Measurements from ENCODE around the gene ASB8. TPM values are rescaled to one million over a fixed set of nuclear protein-coding genes. Genes with fewer than 3 reads are reported as not detected.

ASB8 gene
- total RNA-seq, 1 experiment from 2014 or later, result 42.7 TPM

Small RNA genes within 50 kb of the gene (small RNA-seq; reads per million reads assigned to genes)
- gene MIR6505, result 0.51 reads per million, percentile 10 among the genes with 10 or more reads in this experiment

Other genes with a start within 250 kb of the ASB8 start
- gene TMEM106C, start 193.9 kb downstream of the ASB8 start, total RNA-seq (2014; rRNA removed; shearing (Covaris generic); ENCODE audit: low replicate concordance), result 95.6 and 127 TPM in 2 replicates
- gene COL2A1, start 153.0 kb downstream of the ASB8 start, total RNA-seq (2014; rRNA removed; shearing (Covaris generic); ENCODE audit: low replicate concordance), result not detected in 2 replicates
- 20.1 and 44.5 TPM in 2 replicates for gene SENP1, start 51.4 kb downstream of the ASB8 start, total RNA-seq (2014; rRNA removed; shearing (Covaris generic); ENCODE audit: low replicate concordance)
- 71.4 and 96.7 TPM in 2 replicates for gene PFKM, start 38.2 kb downstream of the ASB8 start, total RNA-seq (2014; rRNA removed; shearing (Covaris generic); ENCODE audit: low replicate concordance)
- gene CCDC184, start 26.1 kb upstream of the ASB8 start, total RNA-seq (2014; rRNA removed; shearing (Covaris generic); ENCODE audit: low replicate concordance), result 1.2 and 2.5 TPM in 2 replicates
- gene OR10AD1, start 45.8 kb upstream of the ASB8 start, total RNA-seq (2014; rRNA removed; shearing (Covaris generic); ENCODE audit: low replicate concordance), result not detected in 2 replicates
- 16.7 and 21.6 TPM in 2 replicates for gene ZNF641, start 193.4 kb upstream of the ASB8 start, total RNA-seq (2014; rRNA removed; shearing (Covaris generic); ENCODE audit: low replicate concordance)

Data from Karpas-422 (cell line).